ENCODE results near the gene GPR84.

Gene GPR84

DNA sequence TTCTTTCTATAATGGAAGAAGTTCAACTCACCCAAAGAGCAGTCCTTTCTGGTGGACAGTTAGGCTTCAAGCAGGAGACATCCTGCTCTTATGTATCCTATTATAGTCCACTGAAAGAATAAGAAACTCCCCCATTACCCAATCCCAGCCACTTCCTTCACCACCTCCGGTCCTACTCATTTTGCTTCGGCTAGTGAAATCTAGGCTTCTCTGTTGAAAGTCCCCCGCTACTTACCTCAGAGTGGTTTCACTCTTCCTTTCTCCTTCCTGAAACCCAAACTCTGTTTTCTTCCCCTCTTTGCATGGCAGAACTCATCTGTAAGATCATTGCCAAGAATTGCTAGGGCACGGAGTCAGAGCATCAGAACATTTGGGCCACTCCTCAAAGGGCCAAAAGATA lies at the start of gene GPR84:
TSS of gene GPR84 (minus strand) at position 74 of the 400 bp plus-strand sequence. CDS start 635 bp downstream, outside the sequence.
- peak; percentile 81 for ATAC-seq
- peak within 1 kb of the TSS; percentile 9 to 95 for H3K27ac Mint-ChIP-seq
- no peaks in the 10 kb centered on the region for H3K9me3 Mint-ChIP-seq
- H3K4me3 Mint-ChIP-seq, result peak within 1 kb of the TSS; percentile 59 to 70
- DNase-seq, result peak in 1 of 2 donors; percentile 71
- no peaks in the 10 kb centered on the region for H3K27me3 Mint-ChIP-seq
- peaks cover 43% of the 10 kb centered on the region for H3K4me1 Mint-ChIP-seq

DNA sequence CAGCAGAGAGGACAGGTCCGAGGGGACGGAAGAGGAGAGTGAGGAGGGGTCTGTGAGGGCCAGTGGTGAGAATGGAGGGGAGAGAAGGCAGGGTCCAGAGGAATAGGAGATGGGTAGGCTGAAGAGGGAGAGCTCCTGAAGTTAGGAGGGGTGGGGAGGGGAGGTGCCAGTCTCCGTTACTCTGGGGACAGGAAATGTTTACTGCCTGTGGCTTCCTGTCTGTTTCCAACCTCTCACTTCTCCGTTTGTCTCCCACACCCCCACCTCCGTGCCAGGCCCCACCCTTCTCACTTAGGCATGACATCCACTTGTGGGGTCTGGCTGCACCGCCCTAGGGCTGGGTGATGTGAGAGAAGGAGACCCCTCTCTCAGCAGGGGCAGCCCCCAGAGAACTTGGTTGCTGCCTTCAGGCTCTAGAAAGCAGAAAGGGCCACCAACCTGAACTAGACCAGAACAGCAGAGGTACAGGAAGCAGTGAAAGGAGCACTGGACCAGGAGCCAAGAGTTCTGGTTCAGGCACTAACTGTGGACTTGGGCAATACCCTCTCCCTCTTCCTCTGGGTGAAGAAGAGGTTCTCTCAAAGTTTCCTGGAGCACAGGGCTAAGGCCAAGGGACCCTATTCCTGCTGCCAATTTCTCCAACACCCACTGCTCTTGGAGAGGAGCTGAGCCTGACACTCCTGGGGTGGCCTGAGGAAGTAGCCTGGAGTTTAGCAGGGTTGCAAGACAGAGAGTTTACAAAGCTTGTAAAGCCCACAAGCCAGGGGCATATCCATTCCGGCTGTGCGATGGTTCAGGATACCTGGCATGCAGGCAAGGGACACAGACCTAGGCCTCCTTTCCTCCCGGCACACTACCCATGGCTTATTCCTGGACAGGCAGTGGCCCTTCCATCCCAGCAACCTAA lies 49.3 kb upstream of the GPR84 start:
- Mint-ChIP-seq H3K27me3 (no peaks in the 10 kb centered on the region), H3K9me3 (no peaks in the 10 kb centered on the region), H3K27ac (peak overlapping the region; percentile 90 to 94), H3K4me3 (peak overlapping the region; percentile 60 to 79), H3K4me1 (peaks cover 70% of the 10 kb centered on the region)
- peak in 1 of 2 donors; percentile 61 for DNase-seq
- peak; percentile 83 for ATAC-seq

DNA sequence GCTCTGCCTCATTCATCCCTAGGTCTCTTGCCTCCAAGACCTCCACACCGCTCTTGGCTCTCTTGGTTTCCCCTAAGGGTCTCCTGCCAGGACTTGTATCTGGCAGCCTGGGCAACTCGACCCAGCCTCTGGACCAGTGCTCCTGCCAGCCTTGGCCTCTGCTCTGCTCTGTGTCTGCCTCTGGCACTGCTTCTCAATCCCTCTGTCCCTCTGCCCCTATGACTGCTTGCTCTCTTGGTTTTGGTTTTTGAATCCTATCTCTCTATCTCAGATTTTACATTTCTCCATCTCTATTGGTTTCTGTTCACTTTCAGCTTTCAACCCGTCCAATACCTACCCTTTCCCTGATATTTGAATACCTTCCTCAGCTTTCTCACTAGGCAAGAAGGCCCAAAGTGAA lies 48.5 kb upstream of the GPR84 start:
- peak overlapping the region; percentile 90 to 94 for H3K27ac Mint-ChIP-seq

DNA sequence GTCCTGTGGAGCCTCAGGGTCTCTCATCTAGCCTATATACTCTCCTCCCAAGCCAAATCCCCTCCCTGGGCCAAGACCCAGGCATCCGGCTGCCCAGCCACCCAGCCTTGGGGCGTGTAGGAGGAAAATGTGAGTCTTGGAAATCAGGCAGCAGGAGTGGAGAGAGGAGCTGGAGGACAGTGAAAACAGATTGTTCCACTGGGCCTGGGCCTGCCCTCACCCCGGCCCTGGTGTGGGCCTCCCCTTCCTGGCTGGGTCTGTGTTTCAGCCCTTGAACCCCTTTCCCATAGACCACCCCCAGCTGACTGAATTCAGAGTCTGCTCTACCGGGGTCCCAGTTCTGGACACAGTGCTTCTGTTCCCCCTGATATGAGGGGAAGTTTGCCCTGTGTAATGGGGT lies 48.1 kb upstream of the GPR84 start:
- H3K9me3 Mint-ChIP-seq, result no peaks in the 10 kb centered on the region
- peaks cover 69% of the 10 kb centered on the region for H3K4me1 Mint-ChIP-seq
- peak overlapping the region; percentile 90 to 94 for H3K27ac Mint-ChIP-seq
- no peaks in the 10 kb centered on the region for H3K27me3 Mint-ChIP-seq
- ATAC-seq (no peak), DNase-seq (no peak)
- peak overlapping the region; percentile 60 to 79 for H3K4me3 Mint-ChIP-seq

More for the DNA sequence above, 48.5 kb upstream of the GPR84 start:
- DNase-seq (no peak), ATAC-seq (peak; percentile 9)
- Mint-ChIP-seq H3K4me1 (peaks cover 73% of the 10 kb centered on the region), H3K27me3 (no peaks in the 10 kb centered on the region), H3K4me3 (peak overlapping the region; percentile 60 to 79), H3K9me3 (no peaks in the 10 kb centered on the region)

DNA sequence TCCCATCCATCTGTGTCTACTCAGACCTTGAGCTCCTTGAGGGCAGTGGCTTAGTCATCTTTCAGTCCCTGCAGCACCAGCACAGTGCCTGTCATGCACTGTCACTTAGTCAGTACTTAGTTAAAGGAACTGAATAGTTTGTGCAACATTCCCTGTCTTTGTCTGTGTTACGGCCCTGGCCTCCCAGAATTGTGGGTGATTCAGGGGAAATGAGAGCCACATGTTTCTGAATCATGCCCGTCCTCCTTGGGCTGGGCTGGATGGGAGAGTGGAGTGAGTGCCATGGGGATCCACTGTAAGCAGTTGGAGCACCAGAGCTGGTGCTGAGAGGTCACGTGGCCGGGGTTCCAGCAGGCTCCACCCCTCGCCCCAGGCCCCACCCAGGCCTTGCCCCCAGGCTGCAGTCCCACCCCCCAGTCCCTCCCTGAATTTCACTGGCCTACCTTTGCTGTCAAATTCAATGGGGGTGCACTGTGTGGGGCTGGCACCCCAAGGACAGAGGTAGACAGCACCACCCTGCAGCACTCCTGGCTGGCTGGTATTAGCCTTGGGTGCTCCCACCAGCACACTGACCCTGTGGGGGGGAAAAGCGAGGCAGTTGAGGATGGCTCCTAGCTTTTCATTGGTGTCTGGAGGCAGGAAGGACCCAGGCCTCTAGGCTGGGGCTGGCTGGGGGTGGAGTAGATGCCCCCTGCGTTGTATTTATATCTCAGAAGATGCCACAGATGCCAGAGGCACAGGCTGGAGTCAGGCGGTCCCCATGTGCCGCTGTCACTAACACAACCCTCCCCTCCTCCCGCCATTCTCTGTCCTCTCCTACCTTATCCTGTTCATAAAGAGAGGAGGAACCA lies 47.3 kb upstream of the GPR84 start:
- no peak for DNase-seq
- ATAC-seq, result peak; percentile 44
- no peaks in the 10 kb centered on the region for H3K9me3 Mint-ChIP-seq
- no peaks in the 10 kb centered on the region for H3K27me3 Mint-ChIP-seq
- H3K4me3 Mint-ChIP-seq, result peak overlapping the region; percentile 21 to 36
- peak overlapping the region; percentile 67 to 94 for H3K27ac Mint-ChIP-seq
- H3K4me1 Mint-ChIP-seq, result peaks cover 62% of the 10 kb centered on the region

DNA sequence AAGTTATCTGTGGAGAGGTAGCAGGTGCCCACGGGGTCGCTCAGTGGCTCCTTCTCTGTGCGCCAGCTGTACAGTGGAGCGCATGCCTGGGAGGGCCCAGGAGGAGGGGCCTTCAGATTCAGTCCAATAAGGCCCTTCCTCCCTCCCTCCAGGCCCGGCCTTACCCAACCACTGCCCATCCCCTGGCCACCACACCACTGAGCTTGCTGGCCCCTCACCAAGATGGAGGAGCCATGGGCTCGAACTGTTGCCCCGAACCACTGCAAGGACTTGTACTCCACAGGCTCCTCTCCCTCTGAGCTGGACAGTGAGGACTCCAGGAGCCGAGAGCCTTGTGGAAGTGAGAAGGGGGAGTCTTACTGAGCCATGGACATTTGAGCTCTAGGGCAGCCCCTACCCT lies 45.0 kb upstream of the GPR84 start:
- Mint-ChIP-seq H3K9me3 (no peaks in the 10 kb centered on the region), H3K4me3 (no peak overlapping the region), H3K27me3 (no peaks in the 10 kb centered on the region), H3K4me1 (peaks cover 47% of the 10 kb centered on the region), H3K27ac (no peak overlapping the region)
- DNase-seq (no peak), ATAC-seq (no peak)

DNA sequence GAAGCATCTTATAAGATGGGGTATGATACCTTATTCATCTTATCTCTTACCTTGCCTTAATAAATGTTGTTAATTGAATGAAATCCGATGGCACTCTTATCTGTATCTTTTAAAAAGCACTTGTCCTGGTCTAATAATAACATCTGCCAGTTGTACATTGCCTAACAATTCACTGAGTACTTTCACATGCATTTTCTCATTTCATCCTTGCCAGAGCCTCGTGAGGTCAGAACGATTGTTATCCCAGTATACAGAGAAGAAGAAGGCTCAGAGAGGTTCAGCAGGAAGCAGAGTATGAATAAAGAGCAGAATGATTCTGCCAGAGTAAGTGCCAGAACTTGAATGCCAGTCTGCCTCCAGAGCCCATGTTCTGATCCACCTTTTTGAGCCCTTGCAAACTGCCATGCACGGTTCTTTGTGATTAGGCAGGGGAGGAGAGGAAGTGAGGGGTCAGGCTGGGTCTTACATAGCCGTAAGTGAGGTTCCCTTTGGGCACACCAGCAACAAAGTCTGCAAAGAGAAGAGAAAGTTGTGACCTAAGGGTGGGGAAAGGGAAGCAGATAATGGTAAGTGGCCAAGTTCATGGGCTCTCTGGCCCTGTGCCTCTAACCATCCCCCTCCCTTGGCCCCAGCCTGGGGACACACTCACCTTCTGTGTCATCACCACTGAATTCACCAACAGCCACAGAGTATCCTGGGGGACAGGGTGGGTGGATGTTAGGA lies 43.1 kb upstream of the GPR84 start:
- Mint-ChIP-seq H3K27ac (peak overlapping the region in 1 of 2 donors; percentile 15), H3K9me3 (no peaks in the 10 kb centered on the region), H3K4me1 (peaks cover 30% of the 10 kb centered on the region), H3K4me3 (no peak overlapping the region), H3K27me3 (no peaks in the 10 kb centered on the region)
- no peak for ATAC-seq
- no peak for DNase-seq

DNA sequence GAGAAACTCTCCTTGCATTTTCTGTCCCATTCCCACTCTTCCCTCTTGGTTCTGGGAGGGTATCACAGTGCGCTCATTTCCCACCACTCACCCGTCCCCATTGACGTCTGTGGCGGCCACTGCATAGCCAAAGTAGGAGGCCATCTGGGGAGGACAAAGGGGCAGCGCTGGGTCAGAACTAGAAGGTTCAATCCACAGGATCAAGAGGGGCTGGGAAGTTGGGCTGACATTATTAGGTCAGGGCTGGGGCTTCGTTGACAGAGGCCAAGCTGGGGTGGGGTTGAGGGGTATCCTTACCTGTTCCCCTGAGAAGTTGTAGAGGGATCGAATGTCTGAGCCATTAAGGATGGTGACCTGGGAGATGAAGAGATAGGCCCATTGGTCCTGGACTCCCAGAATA lies 41.3 kb upstream of the GPR84 start:
- DNase-seq (no peak), ATAC-seq (no peak)
- H3K27me3 Mint-ChIP-seq, result no peaks in the 10 kb centered on the region
- H3K27ac Mint-ChIP-seq, result no peak overlapping the region
- no peaks in the 10 kb centered on the region for H3K9me3 Mint-ChIP-seq
- H3K4me3 Mint-ChIP-seq, result no peak overlapping the region
- H3K4me1 Mint-ChIP-seq, result peaks cover 17% of the 10 kb centered on the region

DNA sequence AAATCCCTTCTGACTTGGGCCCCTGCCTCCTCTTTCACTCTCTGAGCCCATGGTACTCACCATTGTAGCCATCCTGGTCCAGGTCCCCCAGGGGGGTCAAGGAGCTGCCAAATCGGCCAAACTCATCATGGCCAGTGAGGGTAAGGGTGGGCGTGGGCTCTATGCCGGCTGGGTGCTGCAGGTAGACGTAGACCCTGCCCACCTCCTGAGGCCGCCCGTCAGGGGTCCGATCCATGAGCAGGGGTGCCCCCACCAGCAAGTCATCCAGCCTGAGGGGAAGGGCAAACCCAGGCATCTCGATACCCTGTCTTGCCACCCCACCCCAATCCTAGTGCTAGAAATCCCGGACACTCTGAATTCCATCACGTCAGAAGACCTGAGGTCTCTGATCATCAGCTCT lies 40.8 kb upstream of the GPR84 start:
- Mint-ChIP-seq H3K9me3 (no peaks in the 10 kb centered on the region), H3K4me1 (peaks cover 17% of the 10 kb centered on the region), H3K4me3 (no peak overlapping the region), H3K27me3 (no peaks in the 10 kb centered on the region), H3K27ac (no peak overlapping the region)
- ATAC-seq (no peak), DNase-seq (no peak)

DNA sequence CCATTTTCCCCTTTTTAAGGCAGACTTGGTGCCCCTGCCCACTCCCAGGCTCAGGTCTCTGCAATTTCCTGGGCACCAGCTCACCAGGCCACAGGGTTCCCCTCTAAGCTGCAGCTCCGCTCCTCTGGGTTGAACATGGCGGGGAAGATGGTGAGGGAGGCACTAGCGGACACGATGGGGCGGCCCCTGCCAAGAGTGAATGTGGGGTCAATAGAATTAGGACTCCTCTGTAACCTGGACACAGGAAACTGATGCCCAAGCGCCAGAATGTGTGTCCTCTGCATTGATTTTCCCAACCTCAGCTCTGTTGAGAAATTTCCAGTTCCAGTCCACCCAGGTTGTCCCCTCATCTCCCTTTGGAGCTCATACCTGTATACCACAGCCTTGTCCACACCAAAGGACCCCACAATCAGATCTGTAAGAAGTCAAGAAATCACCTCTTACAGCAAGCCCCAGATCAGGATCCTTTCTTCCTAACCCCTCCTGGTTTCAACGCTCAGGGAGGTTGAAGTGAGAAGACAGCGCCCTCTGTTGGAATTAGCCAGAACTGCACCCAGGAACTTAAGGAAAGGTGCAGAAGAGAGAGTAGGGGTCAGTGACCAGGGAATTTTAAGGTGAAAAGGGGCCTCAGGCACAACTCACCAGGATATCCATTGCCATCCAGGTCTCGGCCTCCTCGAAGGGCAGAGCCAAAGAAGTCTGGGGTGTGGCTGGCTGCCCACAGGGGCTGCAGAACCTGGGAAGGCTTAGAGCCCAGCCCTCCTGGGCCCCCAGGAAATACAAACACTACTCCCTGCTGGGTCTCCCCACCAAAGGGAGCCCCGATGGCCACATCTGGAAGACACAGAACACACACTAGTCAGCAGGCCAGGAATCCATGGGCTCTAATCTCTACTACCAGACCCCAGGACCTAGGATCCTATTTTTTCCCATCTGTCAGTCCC lies 40.0 kb upstream of the GPR84 start:
- Mint-ChIP-seq H3K27me3 (no peaks in the 10 kb centered on the region), H3K4me3 (no peak overlapping the region), H3K9me3 (no peaks in the 10 kb centered on the region), H3K4me1 (peaks cover 17% of the 10 kb centered on the region), H3K27ac (peak overlapping the region in 1 of 2 donors; percentile 51)
- ATAC-seq, result peak; percentile 33
- peak in 1 of 2 donors; percentile 52 for DNase-seq

DNA sequence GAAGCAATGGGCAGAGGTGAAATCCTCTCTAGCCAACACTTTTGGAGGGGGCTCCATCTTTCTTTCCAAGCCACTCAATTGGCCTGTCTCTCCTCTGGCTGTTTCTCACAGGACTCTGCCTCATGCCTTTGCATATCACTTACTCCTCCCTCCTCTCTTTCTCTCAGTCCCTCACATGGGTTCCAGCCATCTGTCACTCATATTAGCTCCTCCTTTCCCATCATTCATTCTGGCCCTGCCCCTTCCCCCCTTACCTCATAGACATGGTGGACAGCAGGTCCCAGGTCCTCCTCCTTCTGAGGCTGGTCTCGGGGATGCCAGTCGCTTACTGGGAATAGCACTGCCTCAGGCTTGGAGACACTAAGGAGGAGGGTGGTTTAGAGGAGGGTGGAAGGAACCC lies 36.8 kb upstream of the GPR84 start:
- Mint-ChIP-seq H3K4me3 (no peak overlapping the region), H3K27ac (no peak overlapping the region), H3K4me1 (peaks cover 11% of the 10 kb centered on the region), H3K9me3 (no peaks in the 10 kb centered on the region), H3K27me3 (no peaks in the 10 kb centered on the region)
- DNase-seq (no peak), ATAC-seq (no peak)

DNA sequence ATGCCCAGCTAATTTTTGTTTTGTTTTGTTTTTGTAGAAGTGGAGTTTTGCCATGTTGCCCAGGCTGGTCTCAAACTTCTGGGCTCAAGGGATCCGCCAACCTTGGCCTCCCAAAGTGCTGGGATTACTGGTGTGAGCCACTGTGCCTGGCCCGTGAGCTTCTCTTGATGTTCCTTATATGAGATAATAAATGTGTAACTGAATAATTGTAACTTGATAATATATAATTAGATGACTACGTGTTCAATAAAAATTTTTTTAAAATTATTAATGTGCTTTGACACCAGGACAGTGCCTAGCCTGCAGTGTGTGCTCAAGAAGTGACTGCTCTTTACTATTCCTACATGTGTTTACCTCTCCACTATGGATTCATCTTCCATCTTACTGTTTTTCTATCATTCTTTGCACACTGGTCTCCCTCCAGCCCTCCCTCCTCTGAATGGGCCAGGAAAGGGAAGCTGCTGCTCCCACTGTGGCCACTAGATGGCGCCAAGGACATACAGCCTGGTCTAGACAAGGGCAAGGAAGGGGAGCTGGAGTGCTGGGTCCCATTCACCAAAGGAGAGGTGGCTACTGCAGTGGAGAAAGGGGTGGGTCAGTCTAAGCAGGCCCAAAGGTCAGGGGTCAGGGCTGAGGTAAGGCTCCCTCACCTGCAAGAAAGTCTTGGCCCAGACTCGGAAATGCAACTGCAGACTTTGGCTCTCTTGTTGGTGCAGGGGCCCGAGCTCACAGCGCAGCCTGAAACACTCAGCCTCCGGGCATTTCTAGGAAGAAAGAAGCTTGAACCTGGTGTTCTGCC lies 34.9 kb upstream of the GPR84 start:
- no peak overlapping the region for H3K27ac Mint-ChIP-seq

DNA sequence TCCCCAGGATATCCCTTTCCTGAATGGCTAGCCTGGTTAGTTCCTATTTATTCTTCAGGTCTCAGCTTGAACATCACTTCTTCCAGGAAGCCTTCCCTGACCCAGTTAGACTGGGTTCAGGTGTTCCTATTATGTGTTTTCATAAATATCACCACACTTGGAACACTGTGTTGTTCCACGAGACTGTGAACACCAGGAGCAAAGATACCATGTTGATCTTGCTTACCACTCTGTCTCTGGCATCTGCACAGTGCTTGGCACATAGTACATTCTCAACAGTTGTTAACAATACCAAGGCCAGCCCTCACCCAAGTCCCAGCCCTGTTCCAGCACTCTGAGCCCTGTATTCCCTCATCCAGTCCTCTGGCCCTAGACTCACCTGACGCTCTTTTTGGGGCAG lies 33.9 kb upstream of the GPR84 start:
- DNase-seq, result no peak
- no peak overlapping the region for H3K27ac Mint-ChIP-seq
- no peaks in the 10 kb centered on the region for H3K27me3 Mint-ChIP-seq
- no peak for ATAC-seq
- no peaks in the 10 kb centered on the region for H3K9me3 Mint-ChIP-seq
- H3K4me1 Mint-ChIP-seq, result peaks cover 14% of the 10 kb centered on the region
- H3K4me3 Mint-ChIP-seq, result no peak overlapping the region

More for the DNA sequence above, 34.9 kb upstream of the GPR84 start:
- H3K4me3 Mint-ChIP-seq, result no peak overlapping the region
- DNase-seq (peak; percentile 81 to 84), ATAC-seq (peak; percentile 88)
- no peaks in the 10 kb centered on the region for H3K27me3 Mint-ChIP-seq
- H3K4me1 Mint-ChIP-seq, result peaks cover 8% of the 10 kb centered on the region
- H3K9me3 Mint-ChIP-seq, result no peaks in the 10 kb centered on the region

DNA sequence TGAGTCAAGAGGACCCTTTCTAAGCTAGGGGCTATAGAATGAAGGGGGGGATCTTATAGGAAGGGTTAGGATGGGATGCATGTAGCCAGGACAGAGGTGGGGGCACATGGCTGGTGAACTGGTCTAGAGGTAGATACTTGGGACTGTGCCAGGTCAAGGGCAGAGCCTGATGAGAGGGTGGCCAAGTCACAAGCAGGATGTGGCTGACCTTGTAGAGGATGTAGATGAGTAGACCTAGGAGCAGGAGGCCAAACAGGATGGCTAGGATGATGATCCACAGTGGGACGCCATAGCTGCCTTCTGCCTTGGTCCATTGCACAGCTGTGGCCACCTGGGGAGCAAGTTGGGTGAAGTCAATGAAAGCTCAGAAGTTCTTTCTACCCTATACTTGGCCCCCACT lies 32.9 kb upstream of the GPR84 start:
- Mint-ChIP-seq H3K4me1 (peaks cover 21% of the 10 kb centered on the region), H3K4me3 (no peak overlapping the region), H3K9me3 (no peaks in the 10 kb centered on the region), H3K27ac (no peak overlapping the region), H3K27me3 (no peaks in the 10 kb centered on the region)
- DNase-seq, result no peak
- ATAC-seq, result no peak
